Measurements from ENCODE around the gene KCNQ1. TPM values are rescaled to one million over a fixed set of nuclear protein-coding genes. Genes with fewer than 3 reads are reported as not detected.

KCNQ1 gene
- polyA plus RNA-seq, 3 donors, result 11.5 to 13.4 (median 12.7) TPM

DNA sequence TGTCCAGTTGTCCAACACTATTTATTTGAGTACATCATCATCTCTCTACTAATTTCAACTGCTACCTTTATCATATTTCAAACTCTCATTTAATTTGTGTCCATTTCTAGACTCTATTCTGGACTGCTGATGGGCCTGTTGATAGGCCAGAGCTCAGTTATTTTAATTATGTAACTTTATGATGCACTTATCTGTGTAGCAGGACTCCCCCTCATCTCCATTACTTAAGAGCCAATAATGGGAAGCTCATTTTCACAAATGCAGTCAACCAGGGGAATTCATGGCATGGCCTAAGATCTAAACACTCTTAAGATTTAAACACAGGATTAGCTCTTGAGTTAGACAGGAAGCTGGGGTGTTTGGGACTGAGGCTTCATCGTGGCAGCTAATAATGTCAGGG, 233.6 kb downstream of the KCNQ1 start:
- no peak for DNase-seq

DNA sequence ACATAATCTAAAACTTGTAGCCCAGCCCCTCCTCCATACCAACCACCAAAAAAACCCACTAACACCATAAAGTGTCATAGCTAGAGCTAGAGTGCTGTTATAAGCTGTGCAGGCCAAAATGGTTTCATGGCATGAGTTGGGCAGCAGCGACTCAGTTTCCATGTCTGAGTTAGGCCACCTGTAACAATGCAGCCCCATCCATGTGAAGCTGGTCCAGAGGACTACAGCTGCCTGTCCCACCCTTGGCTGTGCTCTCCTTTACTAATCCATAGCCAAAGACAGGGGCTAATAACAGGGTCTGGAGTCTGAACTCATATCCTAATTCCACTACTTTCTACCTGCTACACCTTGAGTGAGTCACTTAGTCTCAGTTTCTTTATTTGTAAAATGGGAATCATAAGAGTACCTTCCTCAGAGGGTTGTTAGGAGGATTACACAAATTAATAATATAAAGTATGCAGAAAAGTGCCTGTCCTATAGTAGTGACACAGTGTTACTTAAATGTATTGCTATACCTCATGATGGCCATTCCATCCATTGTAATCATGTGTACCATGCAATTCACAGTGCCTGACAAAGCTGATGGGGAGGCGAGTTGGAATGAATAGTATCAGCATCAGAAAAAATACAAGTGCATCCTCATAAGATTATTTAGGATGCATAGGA, 234.3 kb downstream of the KCNQ1 start:
- DNase-seq, result no peak

DNA sequence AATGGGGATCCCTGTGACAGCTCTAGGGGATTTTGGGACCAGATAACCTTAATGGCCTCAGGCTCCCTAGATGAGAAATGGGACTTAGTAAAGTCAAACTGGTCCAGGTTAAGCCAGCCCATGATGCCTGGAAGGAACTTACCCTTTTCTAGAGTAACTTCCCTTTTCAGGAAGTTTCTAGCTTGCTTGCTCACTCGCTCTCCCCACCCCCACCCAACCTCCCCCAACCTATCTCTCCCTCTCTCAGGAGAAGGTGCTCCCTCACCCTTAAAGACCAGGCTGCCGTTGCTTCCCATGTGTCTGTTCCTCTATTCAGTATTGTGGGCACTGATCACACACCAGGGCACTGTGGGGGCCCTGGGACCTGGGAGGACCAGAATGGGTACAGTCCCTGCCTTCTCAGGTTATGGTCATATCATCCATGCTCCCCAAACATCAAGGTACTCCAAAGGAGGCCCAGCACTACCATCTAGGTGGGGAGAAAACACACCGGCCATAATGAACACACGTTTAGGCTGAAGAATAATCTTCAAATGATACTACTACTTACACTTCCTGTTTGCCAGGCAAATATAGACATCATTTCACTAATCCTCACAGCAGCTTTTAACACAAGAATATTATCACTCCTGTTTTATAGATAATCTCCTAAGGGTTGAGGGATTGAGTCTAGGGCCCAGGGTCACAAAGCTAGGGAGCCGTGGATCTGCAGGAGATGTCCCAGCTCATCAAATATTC, 236.8 kb downstream of the KCNQ1 start:
- DNase-seq, result no peak

DNA sequence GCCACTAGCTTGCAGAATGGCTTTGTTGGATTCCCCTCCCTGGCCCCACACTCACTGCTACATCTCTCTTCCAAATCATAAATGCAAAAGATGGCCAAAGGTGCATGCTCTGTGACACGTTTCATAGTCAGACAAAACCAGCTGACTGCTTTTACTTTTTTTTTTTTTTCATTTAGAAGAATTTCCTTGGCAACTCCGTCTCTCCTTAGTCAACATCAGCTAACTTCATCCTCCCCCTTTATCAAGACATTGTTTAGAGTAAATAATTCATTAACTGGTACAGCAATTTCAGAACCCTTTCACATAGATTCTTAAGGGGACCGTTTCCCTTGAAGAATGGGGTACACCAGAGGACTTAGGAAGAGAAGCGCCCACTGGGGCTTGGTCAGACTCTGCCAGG, 239.0 kb downstream of the KCNQ1 start:
- no peak for DNase-seq

DNA sequence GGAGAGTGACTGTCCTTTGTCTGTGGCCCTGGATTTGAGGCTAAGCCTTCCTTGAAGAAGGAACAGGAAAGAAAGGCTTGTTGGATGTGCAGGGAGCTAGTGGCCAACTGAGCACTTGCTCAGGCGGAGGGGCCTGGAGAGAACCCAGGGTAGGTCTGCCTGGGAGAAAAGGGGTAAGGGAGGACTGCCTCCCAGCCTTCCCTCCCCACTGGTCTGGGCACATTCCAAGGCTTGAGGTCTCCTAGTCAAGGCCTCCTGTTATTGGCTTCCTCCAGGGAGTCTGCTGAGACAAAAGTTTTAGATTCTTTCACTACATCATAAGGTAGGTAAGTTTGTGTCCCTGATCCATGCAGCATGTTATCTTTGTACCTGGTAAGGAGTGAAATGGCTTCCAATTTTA, 239.8 kb downstream of the KCNQ1 start:
- DNase-seq, result no peak

DNA sequence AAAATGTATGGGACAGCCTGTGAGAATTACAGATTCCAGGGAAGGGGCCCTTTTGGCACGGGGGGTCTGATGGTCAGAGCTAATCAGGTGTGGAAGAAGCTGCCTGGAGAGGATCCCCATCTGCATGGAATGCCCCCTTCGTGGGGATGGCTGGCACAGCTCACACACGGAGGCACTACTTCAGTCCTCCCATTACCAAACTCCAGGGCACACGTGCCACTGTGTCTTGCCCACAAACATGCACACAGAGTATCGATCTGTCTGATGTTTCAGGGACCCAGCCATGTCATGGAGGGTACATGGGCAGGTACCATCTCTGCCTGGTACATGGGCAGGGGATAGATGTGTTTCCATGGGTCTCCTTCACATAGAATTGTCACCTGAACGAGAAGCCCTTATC, 240.2 kb downstream of the KCNQ1 start:
- DNase-seq, result no peak

DNA sequence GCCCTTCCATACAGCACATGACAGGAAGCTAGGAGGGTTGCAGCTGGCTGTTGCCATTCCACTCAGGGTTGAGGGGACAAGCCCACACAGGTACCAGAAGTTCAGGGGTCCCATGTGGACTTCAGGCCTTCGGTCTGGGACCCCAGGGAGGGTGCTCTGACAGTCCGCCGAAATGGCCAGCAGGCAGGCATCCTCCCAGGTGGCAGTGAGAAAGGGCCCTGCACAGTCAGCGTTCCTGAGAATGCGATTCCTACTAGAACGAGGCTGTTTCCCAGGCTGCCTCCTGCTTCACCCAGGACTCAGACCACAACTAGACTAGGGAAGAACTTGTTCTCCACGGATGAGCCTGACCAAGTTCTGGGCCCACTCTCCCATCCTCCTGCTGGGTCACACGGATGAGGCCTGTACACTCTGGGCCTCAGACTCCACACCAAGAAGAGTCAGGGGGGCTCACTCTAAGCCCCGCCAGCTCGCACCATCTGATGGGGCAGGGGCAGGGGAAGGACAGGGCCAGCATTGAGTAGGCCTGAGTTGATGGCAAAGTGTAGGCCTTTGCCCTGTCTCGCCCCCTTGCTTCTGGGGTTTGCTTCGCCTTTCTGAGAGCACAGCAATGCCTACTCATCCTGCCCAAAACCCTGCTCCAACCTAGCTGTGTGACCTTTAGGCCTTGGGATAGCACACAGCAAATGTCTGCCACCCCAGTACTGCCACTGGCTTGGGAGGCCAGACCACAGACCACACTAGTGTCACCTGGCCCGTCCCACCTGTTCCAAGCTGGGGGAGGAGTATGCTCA, 241.0 kb downstream of the KCNQ1 start:
- DNase-seq, result no peak

DNA sequence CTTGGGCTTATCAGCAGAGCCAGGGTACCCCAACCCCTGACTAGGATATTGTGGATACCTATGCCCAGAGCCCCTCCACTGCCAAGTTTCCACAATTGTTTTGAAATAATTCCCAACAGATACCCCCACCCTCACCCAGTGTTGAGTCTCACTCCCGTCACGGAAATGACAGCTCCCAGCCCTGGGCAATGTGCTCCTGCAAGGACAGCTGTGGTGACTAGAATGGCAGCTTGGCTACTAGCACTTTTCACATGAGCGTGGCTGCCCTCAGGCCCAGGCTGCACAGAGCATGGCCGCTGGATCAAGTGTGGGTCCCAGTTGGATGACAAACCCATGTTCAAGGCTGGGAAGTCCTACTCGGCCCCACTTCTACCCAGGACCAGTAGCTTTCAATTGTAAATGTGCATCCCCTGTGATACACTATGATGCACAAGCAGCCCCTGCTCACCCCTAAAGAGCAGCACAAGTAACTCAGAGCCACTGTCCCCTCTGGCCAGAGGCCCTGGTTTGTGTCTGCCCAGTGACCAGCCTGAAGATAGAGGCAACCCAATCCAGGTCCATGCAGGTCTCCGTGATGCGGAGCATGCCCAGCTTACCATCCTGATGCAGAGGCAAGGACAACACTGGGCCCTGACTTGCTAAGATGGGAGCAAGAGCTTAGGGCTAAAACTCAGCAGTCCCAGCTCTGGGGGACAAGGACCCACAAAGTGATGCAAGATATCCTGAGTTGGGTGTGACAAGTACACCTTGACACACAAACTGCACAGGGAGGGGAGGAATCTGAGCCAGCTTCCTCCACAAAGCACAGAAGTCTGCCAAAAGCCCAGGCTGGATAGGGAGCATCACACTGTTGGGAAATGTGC, 241.8 kb downstream of the KCNQ1 start:
- DNase-seq, result no peak

DNA sequence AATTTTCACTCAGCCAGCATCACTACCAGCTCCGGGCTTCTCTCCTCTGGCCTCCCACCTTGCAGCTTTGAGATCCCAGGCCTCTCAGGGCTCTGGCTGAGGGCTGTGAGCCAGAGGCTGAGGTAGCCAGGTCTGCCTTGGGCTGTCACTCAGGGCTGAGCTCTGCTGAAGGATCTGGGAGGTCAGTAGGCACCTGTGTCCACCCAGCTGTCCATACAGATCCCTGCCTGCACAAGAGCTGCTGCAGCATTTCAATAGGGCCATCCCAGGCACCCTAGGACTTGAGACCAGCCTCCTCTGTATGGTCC, 242.4 kb downstream of the KCNQ1 start:
- no peak for DNase-seq

DNA sequence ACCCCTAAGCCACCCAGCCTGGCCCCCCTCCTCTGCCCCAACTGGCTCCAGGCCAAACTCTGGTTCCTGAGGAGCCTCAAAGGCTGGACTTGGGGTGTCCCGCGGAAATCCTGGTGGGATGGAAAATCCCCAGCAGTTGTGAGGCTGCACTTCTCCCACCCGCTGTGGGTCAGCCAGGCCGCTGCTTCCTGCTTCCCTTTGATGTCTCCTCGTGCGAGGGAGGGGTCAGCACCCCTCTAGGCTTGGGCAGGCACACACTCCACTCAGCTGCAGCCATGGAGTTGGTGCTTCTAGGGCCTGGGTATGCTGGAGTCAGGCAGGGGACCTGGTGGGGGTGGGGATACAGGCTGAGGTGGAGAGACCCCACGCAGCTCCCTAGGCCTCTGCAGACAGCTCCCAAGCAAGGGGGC, 243.0 kb downstream of the KCNQ1 start:
- no peak for DNase-seq

DNA sequence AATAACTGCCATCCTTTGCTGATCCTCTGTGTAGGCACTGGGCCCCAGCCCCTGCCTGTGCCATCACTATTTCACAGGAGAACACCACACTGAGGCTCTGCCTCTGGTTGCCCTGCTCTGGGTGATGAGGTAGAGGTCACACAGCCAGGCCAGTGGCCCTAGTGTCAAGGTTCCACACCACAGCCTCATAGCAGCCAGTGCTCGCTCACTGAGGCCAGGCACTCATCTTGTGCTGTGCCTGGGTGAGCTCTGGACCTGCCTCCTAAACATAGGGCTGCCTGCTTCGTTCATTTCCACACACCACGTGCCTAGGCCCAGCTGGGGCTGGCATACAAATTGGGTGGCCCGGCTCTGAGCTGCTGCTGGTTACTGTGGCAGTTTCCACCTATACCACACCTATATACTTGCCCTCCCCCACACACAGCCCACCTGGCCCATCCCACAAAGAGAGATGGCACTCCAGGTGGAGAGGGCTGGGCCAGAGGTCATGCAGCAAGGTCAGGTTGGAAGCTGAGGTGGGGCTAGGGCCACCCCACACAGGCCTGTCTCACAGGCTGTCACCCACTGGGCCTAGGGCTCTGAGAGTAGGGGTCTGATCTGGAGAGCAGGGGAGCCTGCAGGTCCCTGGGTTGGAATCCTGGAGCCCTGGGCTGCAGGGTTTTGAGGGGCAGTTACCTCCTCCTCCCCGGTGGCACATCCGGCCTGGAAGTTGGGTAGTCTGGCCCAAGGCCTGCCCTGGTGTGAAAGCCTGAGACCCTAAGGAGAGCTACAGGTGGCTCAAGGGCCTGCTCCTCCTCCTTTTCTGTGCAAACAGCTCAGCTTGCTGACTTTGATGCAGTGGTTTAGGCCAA, 243.8 kb downstream of the KCNQ1 start:
- DNase-seq, result no peak

DNA sequence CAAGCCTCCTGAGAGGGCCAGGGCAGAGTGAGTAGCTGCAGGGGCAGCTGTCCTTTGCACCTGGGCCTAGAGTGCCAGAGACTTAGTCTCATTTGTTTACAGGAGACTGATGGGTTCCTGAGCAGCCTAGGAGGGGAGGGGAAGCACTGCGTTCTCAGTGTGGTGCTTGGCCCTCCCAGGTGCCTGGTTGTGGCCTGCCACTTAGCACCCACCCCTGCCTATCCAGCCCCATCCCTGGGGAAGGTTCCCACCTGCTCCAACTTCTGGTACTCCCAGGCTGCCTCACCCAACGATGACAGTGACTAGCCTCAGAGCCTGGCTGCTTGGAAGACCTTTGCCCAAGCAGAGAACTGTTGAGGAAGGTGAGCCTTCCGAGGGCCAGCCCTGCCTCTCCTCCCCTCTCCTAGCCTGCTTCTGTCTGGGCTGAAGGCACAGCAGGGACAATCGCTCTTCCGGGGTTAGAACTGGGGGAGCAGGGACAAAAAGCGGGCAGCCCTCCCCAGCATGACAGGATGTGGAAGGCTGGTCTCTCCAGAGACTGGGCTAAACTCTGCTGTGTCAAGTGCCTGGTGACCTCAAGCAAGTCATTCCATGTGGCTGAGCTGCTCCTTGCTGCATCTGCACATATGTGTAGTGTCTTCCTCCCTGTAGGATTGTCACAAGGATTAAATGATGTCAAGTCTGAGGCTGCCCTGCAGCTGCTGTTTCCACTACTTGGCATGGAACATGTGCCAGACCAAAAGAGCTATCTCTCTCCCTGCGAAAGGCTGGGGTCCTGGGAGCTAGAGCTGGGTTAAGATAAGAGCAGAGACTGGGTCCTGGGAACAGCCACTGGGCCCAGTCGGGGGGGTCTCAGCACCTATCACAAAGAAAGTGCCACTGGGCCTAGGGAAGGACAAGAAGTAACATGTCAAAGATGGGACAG, 245.1 kb downstream of the KCNQ1 start:
- DNase-seq, result no peak

DNA sequence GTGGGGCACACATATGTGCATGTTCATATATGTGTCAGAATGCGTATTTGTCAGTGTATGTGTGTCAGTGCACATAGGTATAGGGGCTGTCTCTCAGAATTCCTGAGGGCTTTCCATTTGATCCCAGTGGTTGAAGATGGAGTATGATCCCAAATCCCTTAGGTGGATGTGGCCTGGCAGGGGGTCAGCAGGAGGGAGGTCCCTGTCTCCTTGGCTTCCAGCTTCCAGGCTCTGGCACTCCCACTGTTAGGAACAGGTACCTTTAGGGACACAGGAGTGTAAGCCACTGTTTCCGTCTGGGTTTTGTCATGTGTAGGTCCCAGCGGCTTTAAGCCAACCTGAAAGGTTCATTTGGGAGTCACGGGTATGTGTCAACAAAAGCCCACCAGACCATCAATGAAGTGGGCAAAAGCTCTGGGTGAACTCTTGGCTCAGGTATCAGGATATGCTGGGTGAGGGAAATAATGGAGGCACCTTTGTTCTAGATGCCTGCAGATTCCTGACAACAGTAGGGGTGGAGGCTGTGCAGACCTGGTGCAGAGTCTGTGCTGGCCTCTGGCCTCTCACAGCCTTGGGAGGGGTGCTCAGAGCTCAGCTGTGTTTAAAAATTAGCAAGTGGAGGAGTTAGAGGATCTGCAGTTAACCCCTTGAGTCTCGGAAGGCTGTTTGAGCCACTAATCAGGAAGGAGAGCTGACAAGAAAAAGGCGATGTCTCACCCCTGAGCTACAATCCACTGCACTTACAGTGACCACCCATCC, 246.0 kb downstream of the KCNQ1 start:
- no peak for DNase-seq

DNA sequence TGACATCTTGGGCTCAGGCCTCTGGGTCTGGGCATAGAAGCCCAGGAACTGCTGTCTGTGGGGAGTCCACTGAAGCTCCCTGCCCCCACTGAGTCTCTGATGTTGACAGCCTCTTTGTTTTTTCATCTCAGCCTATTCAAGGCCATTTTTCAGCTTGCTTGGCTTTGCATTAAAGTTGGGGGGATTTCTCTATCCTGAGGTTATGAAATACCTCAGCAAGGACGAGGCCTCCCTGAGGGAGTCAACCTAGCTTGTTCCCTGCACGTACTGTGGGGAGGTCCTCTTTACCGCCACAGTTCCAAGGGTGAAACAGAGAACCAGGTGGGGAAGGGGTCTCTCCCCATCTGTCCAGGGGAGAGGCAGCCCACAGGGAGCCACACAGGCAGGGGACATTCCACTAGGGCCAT, 246.6 kb downstream of the KCNQ1 start:
- DNase-seq, result no peak

DNA sequence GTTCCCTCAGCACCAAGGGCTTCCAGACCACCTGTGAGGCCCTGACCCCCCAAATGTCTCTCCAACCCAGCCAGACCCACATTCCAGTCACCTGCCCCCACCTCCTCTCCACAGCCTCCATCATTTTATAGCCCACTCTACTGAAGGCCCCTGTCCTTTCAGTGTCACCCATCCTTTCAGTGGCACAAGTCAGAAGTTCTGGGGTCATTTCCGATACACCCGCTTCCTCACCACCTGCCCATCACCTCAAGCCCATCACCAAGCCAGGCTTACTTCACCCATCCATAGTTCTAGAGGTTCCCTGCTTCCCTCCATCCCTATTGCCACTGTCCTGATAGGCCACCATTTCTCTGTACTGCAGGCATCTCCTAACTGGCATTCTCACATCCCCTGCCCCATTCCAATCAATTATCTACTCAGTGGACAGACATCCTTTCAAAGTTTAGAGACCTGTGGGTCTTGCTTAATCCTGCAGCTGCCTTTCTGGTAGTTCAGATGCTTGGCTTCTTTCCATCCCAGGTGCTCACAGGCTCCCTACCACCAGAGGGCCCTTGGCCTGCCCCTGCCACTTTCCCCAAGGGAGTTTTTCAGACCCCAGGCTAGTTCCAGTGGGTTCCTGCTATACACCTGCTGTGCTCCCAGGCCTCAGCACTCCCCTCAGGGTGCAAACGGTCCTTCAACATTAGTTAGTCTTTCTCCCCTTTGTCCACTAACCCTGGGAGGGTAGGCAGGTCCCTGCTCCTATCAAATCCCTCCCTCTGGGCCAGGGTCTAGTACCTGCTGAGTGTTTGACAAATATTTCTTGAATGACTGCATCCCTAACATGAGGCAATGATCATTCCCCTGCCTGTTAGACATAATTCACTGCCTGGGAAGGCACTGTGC, 247.4 kb downstream of the KCNQ1 start:
- DNase-seq, result no peak

DNA sequence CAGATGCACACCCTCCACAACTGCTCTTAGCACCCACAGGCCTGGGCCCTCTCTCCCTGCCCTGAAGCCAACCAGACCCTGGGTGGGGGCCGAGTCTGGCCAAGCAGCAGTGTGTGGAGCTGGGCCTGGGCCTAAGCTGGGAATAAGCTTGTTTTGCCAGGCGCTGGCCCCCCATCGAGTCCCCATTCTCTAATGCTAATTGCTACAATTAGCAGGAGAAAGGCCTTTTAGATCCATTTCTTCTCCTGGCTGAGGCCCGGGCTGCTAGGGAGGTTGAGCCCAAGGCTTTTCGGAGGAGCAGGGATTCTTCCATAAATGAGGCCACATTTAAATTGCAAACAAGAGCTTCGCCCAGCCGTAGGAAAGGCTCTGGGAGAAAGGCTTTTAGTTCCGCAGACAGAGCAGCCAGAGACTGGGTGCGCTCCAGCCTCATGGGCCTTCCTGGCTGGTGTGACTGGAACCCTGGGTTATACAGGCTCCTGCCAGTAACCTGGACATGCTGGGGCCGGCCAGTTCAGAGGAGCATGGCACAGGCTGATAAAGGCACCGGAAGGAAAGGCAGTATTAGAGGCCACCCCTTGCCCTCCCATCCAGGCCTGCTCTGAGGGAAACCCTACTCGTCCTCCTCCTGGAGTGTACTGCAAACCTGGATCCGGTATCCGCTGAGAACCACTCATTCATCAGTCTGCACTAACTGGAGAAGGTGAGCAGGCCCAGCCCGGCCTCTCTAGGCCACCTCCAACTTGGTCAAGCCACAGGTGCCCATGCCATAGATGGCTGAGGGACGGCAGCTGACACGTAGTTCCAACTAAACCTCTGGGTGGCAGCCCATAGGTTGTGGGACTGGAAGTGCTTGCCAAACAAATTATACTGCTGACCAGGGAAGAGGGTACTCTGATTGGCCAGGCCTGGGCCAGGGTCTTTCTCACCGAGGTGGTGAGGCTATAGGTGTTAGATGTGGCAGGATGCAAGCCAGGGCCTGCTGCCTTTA, 248.8 kb downstream of the KCNQ1 start:
- no peak for DNase-seq

DNA sequence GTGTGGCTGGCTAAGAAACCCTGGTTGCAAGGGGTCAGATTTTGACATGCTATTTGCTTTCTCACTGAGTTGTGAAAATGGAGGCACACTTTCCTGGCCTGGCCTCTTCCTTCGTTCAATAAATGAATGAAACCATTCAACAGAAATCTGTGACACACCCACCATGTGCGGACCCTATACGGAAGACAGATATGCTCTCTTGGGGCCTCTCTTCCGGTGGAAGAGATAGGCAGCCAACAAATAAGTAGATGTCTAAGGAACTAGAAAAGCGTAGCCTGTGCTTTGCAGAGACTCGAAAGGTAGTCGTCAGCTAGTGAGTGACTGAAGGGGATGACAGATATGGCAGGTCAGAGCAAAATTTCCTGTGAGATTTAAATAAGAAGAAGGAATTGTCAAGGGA, 249.7 kb downstream of the KCNQ1 start:
- no peak for DNase-seq
